Ovary (tissue), 9 donors: Measurements from ENCODE around the gene CRYBA1. TPM values are rescaled to one million over a fixed set of nuclear protein-coding genes. Genes with fewer than 3 reads are reported as not detected.
"Not testable (repeated sequence)": the region's sequence is repeated elsewhere in the genome, so short reads cannot be mapped to it uniquely, and the experiment has no call there.

Source experiments
- DNase-seq, 5 donors: peaks; one replicate each; pipeline ENCODE4 v3.0.0-alpha.2; 2019 to 2020
- H3K27ac ChIP-seq, 2 donors: fragments of 200-600 bp; one replicate each; pipeline versions ENCODE4 v1.5.1 to v1.8.0; 2019 to 2022
- H3K27me3 ChIP-seq: fragments of 200-600 bp; one replicate; pipeline ENCODE4 v1.8.0; 2022
- H3K36me3 ChIP-seq: fragments of 200-600 bp; sonication (generic); one replicate; pipeline ENCODE4 v1.5.1; 2019
- H3K4me1 ChIP-seq: one replicate; pipeline ENCODE4 v1.8.1; 2013; ENCODE audit warnings: mild to moderate bottlenecking, moderate library complexity; ENCODE audit not compliant: insufficient read depth
- H3K4me3 ChIP-seq: fragments of 200-600 bp; sonication (generic); one replicate; pipeline ENCODE4 v1.5.1; 2017
- H3K9me3 ChIP-seq, 2 donors: fragments of 200-600 bp in 1 of 2; sonication (generic) in 1 of 2; one replicate each; pipeline versions ENCODE4 v1.5.1 to v1.8.1; 2013 to 2019; ENCODE audit warnings: mild to moderate bottlenecking in 1 of 2, moderate library complexity in 1 of 2
- CTCF ChIP-seq, 3 donors: fragments of 450-650 bp in 2 of 3; fragments of 200-600 bp in 1 of 3; IDR thresholded peaks; one replicate each; pipeline versions ENCODE4 v1.5.1 to v1.8.0; 2016 to 2022; ENCODE audit warnings: antibody characterized with exemption in 3 of 3, mild to moderate bottlenecking in 1 of 3
- EP300 ChIP-seq: sonication (generic); formaldehyde crosslinking; IDR thresholded peaks from one replicate; pipeline ENCODE4 v1.6.1; 2017; ENCODE audit warnings: antibody characterized with exemption
- POLR2A ChIP-seq: fragments of 450-650 bp; IDR thresholded peaks from one replicate; pipeline ENCODE4 v1.6.1; 2017; ENCODE audit warnings: antibody characterized with exemption, mild to moderate bottlenecking, moderate library complexity
- WGBS, 3 donors: extraction: QIAGEN DNeasy Blood & Tissue Kit in 1 of 3; methylation state at CpG; one replicate each; pipeline versions ENCODE4 v1.1.5 to v1.1.7; 2013 to 2017; 5-methylcytosine and 5-hydroxymethylcytosine counted together
- intact Hi-C, 4 donors: fragments of 100-400 bp; cut with DNase I; formaldehyde crosslinking; loops; one replicate each; pipeline versions ENCODE4 v1.11.0 to v1.15.1; 2022 to 2023
- polyA plus RNA-seq, 2 donors: library from polyadenylated mRNA; stranded (reverse); fragments of 200-250 nt in 1 of 2; fragments of 350-450 nt in 1 of 2; fragmentation: Illumina TruSeq in 1 of 2; extraction: RNeasy Lipid Tissue Mini Kit (QIAGEN cat#74804) in 1 of 2; gene quantifications; one replicate each; pipeline ENCODE4 v1.2.3, GENCODE V29; 2013 to 2014
- total RNA-seq, 7 donors: library from RNA; depleted of rRNA in 2 of 7; stranded (reverse); fragments of >200 nt in 2 of 7; fragmentation: NEBNext Ultra II Directional in 3 of 7; extraction: Animal tissue kit (Norgen Biotek cat#: 25700) in 3 of 7; gene quantifications; one replicate each; pipeline versions ENCODE4 v1.1.0 to v1.2.4, GENCODE V29; 2016 to 2023
- donor health status: DM: no; HTN: no; CAD: no; lungs with moderate emphysema.
- donor health status: DM: no; HTN: no; CAD: no.
- donor health status: Bipolar disorder and iron deficiency.
- donor health status: DM: yes; HTN: yes; CAD: no.
- donor health status: DM: no; HTN: no; CAD: no.
- donor health status: DM: yes; HTN: yes; CAD: no.

The CRYBA1 gene
- total and polyA plus RNA-seq, 9 donors = not detected

GRCh38 chr17:29216856-29217255, 29.8 kb upstream of the CRYBA1 start:
- no peak for TF ChIP-seq EP300
- no peak for TF ChIP-seq CTCF (IDR thresholded peaks at IDR 0.05)
- TF ChIP-seq POLR2A = no peak
- WGBS, 3 donors = 85 to 90% (median 89%) methylated on average over 5 of the region's 5 CpGs
- intact Hi-C loops = loop anchor here (5.0 to 10.0 kb wide), 4 partner anchors 62 to 90 kb away; no protein-coding TSS in a partner anchor

DNA sequence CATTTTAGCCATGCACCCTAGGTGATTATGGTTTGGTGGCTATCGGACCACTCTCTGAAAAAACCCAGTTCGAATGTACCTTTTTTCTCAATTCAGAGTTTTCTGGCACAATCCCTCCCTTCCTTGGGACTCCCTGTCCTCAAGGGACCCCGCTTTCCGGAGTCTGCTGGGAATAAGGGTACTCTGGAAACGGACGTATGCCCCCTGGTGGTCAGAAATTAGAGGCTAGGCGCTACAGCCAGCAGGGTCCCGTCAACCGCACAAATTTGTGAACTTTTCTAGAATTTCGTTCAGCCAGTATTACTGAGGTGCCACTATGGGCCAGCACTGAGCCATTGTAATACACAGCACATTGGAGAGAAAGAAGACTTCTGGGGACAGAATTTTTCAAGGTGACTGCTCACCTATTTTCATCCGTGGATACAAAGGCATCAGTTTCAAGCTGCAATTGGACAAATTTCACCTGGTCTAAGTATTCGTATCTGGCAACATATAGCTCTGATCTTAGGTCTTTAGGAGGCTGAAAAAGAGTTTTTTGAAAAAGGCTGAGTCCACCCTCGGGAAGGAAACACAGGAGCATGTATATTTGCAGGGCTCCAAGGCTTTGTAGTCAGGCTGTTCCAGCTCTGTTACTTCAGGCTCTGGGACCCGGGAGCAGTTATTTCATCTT, 27.1 kb upstream of the CRYBA1 start:
- H3K4me1 ChIP-seq = peaks cover 2% of the 10 kb centered on the region
- TF ChIP-seq EP300 (no peak), CTCF (IDR thresholded peaks at IDR 0.05) (peak; percentile 75 to 87 (median 85))
- H3K4me3 ChIP-seq = no peak overlapping the region
- H3K27me3 ChIP-seq = no peaks in the 10 kb centered on the region
- intact Hi-C loops = loop anchor here (5.0 to 10.0 kb wide), 4 partner anchors 65 to 92 kb away; no protein-coding TSS in a partner anchor
- WGBS, 3 donors = 7 to 8% (median 8%) methylated on average over 14 of the region's 14 CpGs
- peak; percentile 76 to 84 (median 83) for DNase-seq
- no peaks in the 10 kb centered on the region for H3K9me3 ChIP-seq
- no peak overlapping the region for H3K27ac ChIP-seq
- no peaks in the 10 kb centered on the region for H3K36me3 ChIP-seq

More at GRCh38 chr17:29216856-29217255, 29.8 kb upstream of the CRYBA1 start:
- H3K27ac ChIP-seq = no peak overlapping the region
- no peak overlapping the region for H3K4me3 ChIP-seq
- no peaks in the 10 kb centered on the region for H3K27me3 ChIP-seq
- H3K9me3 ChIP-seq = no peaks in the 10 kb centered on the region
- peaks cover 2% of the 10 kb centered on the region for H3K4me1 ChIP-seq
- no peak for DNase-seq
- no peaks in the 10 kb centered on the region for H3K36me3 ChIP-seq

DNA sequence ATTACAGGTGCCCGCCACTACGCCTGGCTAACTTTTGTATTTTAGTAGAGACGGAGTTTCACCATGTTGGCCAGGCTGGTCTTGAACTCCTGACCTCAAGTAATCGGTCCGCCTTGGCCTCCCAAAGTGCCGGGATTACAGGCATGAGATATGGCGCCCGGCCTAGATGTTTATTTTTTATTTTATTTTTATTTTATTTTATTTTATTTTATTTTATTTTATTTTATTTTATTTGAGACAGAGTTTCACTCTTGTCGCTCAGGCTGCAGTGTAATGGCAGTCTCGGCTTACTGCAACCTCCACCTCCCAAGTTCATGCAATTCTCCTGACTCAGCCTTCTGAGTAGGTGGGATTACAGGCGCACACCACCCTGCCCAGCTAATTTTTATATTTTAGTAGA, 25.3 kb upstream of the CRYBA1 start:
- H3K27me3 ChIP-seq, intact Hi-C loops: not testable (repeated sequence)
- WGBS, 3 donors = 90 to 95% (median 94%) methylated on average over 11 of the region's 11 CpGs

GRCh38 chr17:29225396-29225795, 21.3 kb upstream of the CRYBA1 start:
- intact Hi-C loops = no loop called here
- TF ChIP-seq CTCF (IDR thresholded peaks at IDR 0.05) = no peak
- TF ChIP-seq EP300 = no peak
- no peak for TF ChIP-seq POLR2A
- no peak for DNase-seq
- H3K4me3 ChIP-seq = no peak overlapping the region
- H3K27ac ChIP-seq = no peak overlapping the region
- H3K36me3 ChIP-seq = no peaks in the 10 kb centered on the region
- H3K4me1 ChIP-seq = no peaks in the 10 kb centered on the region
- no peaks in the 10 kb centered on the region for H3K9me3 ChIP-seq
- no peaks in the 10 kb centered on the region for H3K27me3 ChIP-seq

More for the DNA sequence above, 25.3 kb upstream of the CRYBA1 start:
- H3K4me1 ChIP-seq, H3K4me3 ChIP-seq, H3K27ac ChIP-seq, H3K9me3 ChIP-seq, H3K36me3 ChIP-seq, DNase-seq: not testable (repeated sequence)

GRCh38 chr17:29233301-29233700, 13.4 kb upstream of the CRYBA1 start:
- H3K9me3 ChIP-seq = no peaks in the 10 kb centered on the region
- H3K36me3 ChIP-seq = no peaks in the 10 kb centered on the region
- H3K4me3 ChIP-seq = no peak overlapping the region
- no peak for DNase-seq
- H3K27ac ChIP-seq = no peak overlapping the region
- H3K27me3 ChIP-seq = no peaks in the 10 kb centered on the region
- no peak for TF ChIP-seq EP300
- TF ChIP-seq CTCF (IDR thresholded peaks at IDR 0.05) = no peak
- no peak for TF ChIP-seq POLR2A
- 82 to 89% (median 87%) methylated on average over 1 of the region's 1 CpG for WGBS, 3 donors
- intact Hi-C loops = no loop called here
- no peaks in the 10 kb centered on the region for H3K4me1 ChIP-seq

DNA sequence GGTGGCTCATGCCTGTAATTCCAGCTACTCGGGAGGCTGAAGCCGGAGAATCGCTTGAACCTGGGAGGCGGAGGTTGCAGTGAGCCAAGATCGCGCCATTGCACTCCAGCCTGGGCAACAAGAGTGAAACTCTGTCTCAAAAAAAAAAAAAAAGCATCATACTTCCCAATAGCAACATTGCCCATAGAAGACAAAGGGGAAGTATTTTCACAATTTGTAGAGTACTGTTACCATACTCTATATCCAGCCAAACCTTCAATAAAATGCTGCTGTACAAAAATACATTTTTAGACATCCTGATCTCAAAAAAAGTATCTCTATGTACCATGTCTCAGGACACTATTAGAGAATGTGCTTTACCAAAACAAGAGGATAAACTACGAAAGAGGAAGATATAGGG, 11.7 kb upstream of the CRYBA1 start:
- 88 to 95% (median 93%) methylated on average over 6 to 7 of the region's 7 CpGs for WGBS, 3 donors
- H3K9me3 ChIP-seq, H3K27me3 ChIP-seq, intact Hi-C loops, H3K27ac ChIP-seq, H3K4me1 ChIP-seq, H3K36me3 ChIP-seq, H3K4me3 ChIP-seq, DNase-seq: not testable (repeated sequence)
